ENCODE data around the gene MORN1.

Gene MORN1

DNA sequence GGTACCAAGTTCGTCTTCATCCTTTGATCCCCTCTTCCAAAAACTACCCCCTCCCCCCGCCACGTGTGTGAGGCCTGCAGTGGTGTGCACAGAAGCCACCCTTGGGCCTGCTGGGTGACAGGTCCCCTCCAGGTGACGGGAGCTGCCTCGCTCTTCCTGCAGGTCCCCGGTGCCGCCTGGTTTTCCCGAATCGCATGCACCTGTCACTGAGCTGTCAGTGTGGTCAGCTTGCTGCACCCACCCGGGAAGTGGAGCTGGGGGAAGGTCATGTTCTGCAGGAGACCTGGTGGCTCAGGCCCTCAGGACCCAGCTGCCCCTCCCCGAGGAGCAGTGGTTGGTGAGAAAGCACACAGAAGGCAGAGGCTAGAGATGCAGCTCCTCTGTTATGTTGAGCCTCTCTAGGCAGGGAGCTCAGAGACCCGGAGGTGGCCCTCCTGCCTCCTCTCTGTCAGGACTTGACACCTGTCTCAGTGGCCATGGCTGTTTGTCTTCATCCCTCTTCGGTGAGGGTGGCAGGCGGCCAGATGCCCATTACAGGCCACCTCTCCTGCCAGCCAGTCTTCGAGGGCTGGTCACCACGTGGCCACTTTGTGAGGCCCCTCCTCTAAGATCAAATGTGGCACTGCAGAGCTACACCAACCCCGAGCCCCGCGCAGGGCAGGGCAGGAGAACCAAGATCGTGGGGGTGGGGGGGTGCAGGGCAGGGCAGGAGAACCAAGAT, 102.4 kb downstream of the MORN1 start:
- no peak for DNase-seq

DNA sequence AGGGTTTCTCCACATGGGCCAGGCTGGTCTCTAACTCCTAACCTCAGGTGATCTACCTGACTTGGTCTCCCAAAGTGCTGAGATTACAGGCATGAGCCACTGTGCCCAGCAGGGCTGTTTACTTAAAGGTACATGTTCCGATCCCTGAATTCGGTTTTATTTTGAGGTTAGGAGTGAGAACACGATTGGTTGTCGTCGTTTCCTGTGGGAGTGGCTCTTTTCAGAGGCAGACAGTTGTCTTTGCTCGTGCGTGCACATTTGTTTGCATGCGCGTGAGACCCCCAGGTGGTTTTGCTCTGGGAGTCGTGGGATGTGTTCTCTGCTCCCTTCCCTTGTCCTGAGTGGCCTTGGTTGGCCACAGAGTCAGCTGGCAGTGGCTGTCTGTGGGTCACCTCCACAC, 103.0 kb downstream of the MORN1 start:
- DNase-seq = no peak

DNA sequence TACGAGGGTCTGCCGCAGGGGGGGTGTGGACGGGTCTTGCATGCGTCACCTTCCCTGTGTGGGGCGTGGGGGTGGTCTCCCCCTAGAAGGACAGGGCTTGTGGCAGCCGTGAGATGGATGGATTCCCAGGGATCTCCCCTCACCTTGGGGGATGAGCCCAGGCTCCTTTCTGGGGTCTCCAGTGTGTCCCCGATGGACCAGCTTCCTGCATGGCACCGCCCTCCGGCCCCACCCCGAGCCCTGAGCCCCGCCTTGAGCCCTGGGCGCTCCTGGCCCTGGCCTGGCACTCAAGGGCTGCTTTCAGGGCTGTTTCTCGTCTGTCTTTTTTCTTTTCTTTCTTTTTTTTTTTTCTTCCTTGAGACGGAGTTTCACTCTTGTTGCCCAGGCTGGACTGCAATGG, 103.7 kb downstream of the MORN1 start:
- no peak for DNase-seq

DNA sequence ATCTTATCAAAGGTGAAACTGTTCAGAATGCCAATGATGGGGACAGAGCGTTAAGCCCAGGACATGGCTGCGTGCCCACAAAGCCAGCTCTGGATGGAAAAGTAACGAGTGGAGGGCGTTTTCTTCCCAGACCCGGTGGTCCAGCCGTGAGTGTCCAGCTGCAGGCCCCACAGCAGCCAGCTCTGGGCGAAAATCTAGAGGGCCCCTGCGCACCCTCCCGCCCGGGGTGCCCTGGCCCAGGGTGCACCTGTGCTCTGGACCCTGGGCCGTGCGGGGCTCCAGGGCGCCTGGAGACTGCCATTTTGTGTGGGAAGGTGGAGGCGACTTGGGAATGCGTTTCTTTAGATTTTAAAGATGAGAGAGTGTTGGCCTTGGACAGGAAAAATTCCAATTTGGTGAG, 104.4 kb downstream of the MORN1 start:
- DNase-seq = no peak

DNA sequence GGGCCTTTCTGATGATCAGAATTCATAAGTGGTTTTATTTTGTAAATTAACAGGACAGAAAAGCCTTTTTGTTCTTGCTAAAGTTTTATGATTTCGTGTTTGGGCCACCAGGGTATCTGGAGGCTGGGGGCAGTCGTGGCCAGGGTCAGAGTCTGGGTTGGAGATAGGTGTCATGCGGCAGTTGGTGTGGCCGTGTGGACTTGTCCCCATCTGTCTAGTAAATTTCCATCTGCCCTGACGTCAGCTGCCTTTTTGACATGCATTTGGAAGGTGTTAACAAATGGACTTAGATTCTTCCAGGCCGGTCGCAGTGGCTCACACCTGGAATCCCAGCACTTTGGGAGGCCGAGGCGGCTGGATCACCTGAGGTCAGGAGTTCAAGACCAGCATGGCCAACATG, 106.4 kb downstream of the MORN1 start:
- no peak for DNase-seq

DNA sequence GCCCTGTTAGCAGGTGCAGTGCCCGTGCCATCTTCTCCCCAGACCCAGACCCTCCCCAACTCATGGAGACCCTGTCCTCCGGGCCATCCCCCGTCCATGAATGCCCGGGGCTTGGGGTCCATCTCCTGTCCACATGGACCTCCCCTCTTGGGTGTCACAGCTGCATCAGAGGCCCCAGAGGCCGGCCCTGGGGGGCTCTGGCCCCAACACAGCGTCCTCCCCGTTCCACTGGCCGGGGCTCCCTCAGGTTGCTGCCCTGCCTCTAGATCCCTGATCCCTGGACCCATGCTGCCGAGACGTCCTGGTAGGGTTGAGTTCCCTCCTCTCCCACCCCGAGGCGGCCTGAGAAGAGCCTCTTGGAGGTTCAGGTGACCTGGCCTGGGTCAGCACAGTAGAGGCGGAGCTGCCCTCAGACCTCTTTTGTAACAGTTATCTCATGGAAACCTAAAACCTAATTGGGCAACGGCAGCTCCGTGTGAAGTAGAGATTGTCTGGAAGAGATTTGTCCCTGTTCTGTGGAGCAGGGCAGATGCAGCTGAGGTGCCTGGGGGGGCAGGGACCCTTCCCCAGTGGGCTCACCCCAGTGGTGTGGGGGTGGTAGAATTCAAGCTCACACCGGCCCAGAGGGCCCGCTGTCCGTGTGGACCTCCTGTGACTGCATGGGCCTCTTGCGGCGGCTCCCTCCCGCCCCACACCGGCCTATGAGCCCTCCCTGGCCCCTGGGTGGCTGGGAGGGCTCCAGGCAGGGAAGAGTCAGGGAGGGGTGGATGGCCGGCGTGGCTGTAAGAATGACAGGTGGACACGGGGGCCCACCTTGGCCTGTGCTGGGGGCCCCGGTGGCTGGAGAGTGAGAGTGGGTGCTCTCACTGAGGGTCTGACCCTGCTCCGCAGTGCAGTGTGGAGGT, 107.1 kb downstream of the MORN1 start:
- no peak for DNase-seq

DNA sequence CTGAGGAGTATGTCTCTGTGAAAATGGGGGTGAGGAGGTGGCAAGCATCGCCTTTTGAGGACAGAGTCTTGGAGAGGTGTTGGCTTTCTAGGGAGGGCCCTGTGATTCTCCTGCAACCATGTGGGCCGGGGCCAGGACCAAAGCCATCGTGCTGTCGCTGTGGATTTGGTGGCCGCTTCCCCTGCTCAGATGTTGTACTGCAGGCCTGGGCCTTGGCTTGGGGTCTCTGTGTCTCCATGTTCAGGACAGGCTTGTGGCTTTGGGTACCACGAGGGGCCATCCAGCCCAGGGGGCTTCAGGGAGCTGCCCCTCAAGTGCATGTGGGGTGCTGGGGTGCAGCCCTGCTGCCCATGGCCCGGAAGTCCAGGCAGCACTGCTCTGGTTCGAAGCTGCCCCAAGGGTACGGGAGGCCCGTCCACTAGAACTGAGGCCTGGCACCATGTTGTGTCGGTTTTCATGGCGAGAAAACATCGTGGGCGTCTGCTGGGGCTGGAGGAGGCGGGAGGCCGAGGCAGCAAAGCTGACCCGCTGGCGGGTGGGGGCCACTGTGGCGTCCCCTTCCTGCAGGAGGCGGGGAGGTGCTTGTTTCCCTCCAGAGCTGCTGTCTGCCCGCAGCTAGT, 107.9 kb downstream of the MORN1 start:
- no peak for DNase-seq

DNA sequence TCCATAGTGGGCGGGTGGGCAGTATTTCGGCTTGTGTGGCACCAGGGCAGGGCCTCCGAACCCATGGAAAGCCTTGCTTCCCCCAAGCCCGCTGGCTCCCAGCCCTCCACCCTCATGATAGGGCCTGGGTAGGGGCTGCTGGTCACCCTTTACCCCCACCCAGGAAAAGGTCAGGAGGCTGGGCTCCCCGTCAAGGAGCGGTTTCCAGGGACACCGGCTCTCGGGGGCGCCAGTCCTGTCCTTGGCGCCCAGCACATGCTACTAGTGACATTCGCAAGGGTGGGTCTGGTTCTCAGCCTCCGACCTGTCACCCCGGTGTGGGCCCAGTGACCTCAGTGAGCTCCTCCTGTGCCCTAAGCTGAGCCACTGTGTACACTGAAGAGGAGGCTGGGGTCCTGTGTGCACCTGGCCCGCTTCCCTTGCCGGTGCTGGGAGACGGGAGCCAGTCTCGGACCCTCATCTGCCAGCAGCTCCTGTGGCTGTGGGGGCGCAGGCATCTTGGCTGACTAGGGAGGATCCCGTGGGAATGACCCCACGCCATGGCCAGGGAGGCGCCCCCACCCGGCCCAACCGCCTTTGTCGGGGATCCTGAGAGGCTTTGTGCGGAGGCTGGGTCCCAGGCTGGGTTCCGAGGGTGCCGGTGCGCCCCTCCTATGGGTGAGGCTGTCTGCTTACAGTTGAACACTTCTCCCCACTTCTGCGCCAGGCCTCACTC, 108.6 kb downstream of the MORN1 start:
- no peak for DNase-seq

DNA sequence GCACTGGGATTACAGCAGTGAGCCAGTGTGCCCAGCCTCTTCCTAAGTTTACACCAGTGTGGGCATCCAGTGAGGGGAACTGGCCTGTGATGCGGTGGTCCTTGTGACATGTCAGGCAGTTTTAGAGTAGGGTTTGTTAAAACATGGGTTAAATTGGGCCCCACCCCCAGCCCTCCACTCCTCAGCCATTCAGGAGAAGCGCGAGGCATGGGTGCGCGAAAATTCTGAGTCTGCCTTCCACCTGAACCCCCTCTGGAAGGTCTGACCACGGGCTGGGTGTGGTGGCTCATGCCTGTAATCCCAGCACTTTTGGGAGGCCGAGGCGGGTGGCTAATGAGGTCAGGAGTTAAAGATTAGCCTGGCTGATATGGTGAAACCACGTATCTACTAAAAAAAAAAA, 111.5 kb downstream of the MORN1 start:
- DNase-seq = no peak

DNA sequence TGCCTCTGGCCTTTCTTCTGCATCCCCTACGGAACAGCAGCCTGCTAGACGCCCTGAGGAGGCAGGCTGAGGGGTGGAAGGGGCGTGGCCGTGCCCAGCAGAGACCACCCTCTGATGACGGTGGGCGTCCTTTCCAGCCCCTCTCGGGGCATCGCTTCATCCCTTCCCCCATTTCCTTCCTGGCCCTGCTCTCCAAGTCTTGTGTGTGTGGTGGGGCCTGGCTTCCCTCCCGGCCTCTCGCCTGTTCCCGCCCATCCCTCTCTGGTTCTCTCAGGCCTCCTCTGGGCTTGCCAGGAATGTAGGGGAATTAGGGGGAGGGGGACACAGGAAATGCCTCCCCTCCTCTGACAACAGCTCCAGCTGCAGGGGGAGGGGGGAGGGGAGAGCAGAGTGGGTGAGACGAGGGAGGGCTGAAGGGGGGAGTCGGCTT, 112.1 kb downstream of the MORN1 start:
- DNase-seq = no peak

DNA sequence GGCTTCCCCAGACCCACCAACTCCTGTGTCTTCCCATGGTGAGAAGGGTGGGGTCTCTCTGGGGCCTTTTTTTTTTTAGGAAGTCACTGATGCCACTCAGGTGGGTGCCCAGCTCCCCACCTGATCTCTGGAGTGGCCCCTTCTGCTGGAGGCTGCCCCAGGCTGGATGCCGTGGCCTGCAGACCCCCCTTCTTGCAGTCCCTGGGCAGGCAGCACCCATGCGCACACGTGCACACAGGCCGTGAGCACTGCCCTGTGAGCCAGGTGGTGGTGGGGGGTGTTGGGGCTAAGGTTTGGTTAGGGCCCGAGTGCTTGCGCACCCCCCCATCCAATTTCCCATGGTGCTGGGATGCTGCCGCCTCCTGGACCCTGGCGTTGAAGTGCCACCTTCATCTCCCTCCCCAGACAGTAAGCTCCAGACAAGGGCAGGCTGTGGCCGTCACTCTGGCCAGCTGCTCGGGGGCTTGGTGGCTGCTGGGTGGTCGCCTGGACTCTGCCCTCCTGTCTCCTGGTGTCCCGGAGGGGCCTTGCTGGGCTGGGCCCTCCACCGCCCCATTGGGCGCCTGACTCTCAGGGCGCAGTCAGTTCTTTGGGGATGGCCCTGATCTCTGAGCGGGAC, 112.7 kb downstream of the MORN1 start:
- DNase-seq = no peak

DNA sequence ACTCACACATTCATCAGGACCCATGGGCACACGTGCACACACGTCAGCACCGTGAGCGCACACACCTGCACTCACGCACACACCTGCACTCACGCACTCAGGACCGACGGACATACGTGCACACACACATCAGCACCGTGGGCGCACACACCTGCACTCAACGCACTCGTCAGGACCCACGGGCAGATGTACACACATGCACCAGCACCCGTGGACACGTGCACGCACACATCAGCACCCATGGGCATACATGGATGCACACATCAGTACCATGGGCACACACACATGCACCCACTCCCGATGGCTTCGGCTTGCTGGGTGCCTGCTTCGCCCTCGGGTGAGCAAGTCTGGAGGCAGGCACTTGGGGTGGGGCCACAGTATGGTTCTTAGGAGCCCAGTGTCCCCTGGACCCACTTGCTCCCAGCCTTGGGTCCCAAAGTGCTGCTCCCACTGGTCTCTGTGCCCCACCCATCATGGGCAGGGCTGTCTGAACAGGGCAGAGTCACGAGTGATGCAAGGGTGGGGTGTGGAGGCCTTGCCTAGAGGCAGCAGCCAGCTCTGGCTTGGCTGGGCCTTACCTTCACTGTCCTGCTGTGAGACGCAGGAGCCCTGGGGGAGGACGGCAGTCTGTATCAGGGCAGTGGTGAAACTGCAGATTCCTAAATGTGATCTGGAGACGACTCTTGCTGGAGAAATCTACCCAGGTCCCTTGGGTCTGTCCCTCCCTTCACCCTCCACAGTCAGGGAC, 113.4 kb downstream of the MORN1 start:
- no peak for DNase-seq

DNA sequence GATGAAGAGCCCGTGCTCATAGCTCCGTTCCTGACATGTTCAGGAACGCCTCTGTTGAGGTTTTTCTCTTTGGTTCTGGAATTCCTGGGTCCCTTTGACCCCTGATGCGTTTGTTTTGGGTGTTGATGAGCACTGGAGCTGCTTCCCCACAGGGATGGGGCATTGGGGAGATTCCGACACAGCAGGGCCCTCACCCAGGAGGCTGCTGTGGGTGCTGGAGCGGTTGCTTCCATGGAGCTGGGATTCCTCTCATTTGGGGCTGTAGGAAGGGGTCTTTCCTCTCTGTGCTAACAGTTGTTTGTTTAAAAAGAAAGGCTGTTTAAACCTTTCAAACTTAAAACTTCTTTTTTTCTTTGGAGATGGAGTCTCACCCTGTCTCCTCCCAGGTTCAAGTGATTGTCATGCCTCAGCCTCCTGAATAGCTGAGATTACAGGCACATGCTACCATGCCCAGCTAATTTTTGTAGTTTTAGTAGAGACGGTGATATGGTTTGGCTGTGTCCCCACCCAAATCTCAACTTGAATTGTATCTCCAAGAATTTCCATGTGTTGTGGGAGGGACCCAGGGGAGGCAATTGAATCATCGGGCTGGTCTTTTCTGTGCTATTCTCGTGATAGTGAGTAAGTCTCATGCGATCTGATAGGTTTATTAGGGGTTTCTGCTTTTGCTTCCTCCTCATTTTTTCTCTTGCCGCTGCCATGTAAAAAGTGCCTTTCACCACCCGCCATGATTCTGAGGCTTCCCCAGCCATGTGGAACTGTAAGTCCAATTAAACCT, 114.4 kb downstream of the MORN1 start:
- no peak for DNase-seq

DNA sequence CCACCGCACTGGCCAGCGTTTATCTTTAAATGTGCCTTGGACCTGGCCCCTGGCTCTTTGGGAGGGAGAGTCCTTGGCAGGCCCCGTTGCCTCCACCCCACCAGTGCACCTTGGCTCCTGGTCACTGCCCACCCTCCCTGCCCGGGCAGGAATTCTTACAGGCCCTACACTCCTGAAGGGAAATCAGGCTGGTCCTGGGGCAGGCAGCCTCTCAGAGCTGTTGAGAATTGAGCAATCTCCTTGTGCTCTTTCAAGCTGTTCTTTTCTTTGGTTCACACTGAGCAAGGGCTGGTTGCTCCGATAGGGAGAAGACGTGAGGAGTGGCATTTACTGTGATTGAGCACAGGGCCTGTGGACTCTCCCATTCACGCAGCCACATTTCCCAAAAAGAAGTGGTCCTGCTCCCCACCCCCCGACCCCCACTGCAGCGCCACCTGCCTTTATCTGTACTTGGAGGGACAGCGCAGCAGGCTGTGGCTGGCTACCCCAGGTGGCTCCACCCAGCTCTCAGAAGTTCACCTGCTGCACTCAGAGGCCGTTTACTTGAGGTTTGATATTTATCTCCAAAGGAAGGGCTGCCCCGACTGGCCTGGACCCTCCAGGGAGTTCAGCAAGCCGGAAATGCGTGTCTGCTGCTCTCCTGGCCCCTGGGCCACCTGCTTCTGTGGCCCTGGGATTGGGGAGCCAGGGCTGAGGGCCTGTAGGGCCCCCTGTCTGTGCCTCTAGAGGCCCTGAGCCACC, 115.4 kb downstream of the MORN1 start:
- no peak for DNase-seq

DNA sequence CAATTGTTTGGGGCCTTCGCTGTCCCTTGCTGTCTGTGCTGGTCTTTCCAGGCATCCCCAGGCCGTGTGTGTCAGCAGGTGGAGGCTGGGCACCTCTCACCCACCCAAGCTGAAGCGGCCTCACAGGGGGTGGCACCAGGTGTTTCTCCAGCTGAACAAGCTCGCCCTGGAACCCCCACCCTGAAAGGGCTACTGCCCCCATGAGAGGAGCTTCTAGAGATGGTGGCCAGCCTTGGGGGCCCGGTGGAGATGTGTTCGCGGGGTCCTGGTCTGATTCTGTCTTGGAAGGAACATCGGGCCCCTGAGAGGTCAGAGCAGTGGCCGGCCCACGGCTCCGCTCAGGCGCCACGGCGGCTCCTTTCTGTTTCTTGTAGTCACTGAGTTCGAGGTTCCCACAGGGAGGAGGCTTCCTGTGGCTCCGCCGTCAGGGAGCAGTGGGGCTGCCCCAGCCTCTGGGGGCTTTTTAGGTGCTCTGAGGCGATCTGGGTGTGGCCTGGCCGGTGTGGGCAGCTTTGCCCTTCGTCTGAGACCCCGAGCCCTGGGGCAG, 116.4 kb downstream of the MORN1 start:
- no peak for DNase-seq

DNA sequence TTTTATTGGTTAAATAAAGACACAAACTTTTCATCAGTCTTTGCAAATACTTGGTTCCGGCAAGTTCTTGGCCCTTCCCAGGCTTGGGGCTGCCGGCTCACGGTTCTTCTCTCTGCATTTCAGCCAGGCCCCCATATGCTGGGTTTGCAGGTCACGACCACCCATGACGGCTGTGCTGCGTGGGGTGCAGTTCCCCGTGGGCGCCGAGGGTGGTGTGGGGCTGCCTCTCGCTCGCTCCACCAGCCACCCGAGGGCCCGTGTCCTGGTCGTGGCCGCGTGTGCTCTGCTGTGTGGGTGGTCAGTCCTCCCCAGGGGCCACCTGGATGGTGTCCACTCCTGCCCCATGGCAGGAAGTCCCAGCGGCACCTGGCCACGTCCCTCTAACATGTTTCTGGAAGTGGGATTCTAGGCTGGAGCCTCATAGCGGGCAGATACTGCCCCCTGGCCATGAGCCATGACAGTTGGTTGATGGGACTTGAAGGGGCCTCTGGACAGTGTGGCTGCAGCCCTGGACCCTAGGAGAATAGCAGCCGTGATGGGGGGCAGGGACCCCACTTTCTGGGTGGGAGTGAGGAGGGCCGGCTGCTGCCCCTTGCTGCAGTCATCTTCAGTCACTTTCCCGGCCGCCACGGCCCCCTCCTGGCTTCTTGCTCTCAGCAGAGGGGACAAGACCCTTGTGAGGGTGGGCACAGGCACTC, 117.0 kb downstream of the MORN1 start:
- DNase-seq = no peak

DNA sequence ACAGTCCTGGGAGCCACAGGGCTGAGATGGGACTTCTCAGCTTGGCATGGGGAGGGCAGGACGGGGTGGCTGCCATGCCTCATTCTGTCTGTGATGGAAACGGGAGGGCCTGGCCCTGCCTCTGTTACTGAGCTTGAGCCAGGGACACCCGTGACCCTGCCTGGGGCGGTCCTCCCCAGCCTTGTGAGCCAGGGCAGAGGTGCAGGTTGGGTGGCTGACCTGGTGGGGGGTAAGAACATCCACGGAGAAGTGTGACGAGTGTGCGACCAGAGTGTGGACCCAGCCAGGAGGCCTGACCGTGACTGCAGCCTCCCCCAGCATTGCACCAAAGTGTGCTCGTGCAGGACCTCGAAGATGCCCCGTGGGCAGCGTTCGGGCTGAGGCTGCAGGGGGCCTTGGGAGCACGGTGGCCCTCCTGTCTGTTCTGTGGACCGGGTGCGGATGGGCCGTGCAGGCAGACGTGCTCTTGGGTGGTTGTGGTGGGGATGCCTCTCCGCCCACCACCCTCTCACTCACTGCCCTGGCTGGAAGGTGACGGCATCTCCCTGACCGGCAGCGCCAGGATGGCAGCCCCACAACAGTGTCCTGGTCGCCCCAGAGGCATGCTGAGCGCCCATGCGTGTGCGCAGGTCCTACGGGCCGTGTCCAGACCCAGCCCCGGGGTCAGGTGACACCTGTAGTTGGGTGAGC, 117.8 kb downstream of the MORN1 start:
- DNase-seq = no peak

DNA sequence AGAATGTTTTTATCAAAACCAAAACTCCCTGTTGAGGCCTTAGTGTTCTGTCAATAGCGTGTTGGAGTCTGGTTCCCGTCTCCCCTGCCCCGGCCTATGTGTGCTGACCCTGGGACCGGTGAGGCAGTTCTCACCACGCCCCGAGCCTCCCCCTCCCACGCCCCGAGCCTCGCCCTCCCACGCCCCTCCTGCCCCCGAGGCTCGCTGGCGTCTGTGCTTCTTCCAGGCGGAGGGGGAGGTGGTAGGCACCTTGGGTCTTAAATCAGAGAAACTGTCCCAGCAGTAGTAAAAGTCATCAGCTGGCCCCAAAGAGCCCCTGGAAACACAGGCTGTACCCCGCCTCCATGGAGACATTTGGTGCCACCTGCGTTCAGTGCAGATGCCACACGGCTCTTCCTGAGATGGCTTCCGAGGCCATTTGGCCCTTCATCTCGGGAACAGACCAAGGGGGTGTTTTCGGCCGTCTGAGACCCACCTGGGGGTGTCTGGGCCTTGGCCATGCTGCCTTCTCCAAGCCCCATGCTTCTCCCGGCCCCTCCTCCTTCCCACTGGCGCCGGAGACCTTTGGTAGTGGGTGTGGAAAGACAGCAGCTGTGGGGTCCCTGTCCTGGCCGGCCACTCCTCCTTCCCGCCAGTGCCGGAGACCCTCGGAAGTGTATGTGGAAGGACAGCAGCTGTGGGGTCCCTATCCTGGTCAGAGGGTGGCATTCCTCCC, 118.5 kb downstream of the MORN1 start:
- no peak for DNase-seq
